Measurements from ENCODE around the gene ACKR3.

Gene ACKR3

DNA sequence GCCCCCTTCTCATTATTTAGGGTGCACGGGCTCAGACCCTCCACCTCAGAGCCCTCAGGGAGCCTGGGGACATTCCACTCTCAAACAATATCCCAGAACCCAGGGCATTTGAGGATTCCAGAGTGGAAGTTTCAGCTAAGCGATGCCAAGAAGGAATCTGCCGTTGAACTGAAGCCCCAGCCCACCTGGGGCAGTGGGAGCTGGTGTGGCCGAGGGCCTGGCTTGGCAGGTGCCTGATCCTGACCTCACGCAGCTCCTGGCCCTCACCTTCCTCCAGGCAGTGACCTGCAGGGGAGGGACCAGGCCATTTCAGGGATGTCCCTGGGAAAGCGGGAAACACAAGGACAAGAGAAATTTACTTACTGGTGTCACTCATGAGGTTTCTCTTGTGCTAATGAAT lies 58.2 kb downstream of the ACKR3 start:
- TF ChIP-seq, protein P1, sequence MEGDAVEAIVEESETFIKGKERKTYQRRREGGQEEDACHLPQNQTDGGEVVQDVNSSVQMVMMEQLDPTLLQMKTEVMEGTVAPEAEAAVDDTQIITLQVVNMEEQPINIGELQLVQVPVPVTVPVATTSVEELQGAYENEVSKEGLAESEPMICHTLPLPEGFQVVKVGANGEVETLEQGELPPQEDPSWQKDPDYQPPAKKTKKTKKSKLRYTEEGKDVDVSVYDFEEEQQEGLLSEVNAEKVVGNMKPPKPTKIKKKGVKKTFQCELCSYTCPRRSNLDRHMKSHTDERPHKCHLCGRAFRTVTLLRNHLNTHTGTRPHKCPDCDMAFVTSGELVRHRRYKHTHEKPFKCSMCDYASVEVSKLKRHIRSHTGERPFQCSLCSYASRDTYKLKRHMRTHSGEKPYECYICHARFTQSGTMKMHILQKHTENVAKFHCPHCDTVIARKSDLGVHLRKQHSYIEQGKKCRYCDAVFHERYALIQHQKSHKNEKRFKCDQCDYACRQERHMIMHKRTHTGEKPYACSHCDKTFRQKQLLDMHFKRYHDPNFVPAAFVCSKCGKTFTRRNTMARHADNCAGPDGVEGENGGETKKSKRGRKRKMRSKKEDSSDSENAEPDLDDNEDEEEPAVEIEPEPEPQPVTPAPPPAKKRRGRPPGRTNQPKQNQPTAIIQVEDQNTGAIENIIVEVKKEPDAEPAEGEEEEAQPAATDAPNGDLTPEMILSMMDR (conservative IDR thresholded peaks at IDR 0.05): no peak
- H3K27ac ChIP-seq: no peak overlapping the region

DNA sequence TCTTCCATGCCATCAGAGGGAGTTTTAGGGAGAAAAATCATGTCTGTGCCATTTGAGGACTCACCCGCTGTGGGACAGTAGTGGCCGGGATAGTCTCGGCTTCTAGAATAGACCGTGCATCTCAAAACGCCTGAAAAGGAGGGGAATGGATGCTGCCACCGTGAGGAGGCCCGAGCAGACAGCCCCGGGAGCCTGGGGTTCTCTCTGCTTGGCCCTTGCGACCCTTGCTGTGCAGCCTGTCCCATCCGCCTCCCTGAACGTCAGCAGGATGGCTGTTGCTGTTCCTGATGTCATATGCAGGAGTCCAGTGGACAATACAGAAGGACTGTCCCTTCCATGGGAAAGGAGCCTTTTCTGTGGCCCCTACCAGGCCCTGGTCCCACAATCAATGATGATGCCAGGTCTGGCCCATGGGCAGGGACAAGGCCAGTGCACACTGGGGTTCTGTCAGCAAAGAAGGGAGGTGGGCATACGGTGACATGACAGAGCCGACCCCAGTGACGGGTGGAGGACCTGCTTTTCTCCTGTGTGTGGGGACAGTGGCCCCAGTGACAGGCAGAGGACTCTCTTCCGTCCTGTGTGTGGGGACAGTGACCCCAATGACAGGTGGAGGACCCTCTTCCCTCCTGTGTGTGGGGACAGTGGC lies 58.8 kb downstream of the ACKR3 start:
- H3K27ac ChIP-seq: no peak overlapping the region
- TF ChIP-seq, protein P1 (conservative IDR thresholded peaks at IDR 0.05): no peak

DNA sequence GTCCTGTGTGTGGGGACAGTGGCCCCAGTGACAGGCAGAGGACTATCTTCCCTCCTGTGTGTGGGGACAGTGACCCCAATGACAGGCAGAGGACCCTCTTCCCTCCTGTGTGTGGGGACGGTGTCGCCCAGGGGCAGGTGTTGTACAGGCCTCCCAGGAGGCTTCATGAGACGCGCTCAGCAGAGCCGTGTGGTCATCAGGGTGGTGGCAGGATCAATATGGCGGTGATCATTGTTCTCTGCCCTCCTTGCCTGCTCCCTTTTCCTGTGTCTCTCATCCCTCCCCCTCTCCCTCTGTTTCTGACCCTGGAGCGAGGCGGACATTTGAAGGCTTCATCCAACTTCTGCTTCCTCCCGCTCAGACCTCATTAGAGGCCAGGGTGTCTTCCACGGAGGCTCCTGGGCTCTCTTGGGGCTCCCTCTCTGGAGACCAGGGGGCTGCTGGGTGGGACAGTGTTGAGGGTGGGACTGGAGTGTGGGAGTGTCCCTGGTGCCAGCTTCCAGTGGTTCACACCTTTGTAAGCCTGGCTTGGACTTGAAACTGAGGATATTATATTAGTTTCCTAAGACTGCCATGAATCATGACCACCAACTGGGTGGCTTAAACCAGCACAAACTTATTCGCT lies 59.5 kb downstream of the ACKR3 start:
- no peak overlapping the region for H3K27ac ChIP-seq
- TF ChIP-seq, protein P1 (conservative IDR thresholded peaks at IDR 0.05): no peak

DNA sequence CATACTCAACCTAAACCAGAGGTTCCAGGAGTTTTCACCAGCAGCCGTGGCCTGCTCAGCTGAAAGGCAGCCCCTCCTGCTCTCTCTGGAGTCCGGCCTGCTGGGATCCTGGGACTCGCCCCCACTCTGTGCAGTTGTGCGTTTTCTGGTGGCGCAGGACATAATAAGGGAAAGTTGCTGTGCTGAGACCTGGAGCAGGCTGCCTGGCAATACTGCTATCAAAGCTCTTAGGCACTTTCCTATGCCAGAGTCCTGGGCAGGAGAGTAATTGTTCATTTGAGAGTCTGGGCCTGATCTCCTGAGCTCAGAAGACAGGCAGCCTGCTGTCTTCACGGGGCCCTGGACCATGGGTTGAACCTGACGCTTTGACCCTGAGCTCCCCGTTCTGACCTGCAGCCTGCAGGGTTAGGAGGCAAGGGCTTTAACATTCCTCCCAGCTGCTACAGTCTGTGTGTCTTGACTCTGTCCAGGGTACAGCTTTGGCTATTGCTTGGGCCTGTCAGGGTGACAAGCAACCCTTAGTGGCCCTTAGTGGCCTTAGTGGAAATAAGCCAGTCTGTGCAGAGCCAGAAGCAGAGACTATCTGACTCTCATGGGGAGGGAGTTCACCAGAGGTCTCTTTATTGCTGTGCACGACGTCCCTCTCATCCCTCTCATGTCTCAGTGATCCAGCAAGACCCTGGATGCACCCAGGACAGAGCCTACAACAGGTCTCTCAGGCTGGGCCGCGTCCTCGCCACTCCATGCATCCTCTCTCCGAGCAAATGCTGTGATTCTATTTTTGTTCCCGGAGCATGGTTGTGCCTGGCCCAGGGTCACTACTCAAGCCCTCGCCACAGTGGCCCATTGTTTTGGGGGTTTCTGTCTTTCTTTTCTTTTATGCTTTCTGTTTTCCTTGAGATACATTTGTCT lies 60.6 kb downstream of the ACKR3 start:
- TF ChIP-seq, protein P1 (conservative IDR thresholded peaks at IDR 0.05): no peak
- no peak overlapping the region for H3K27ac ChIP-seq

DNA sequence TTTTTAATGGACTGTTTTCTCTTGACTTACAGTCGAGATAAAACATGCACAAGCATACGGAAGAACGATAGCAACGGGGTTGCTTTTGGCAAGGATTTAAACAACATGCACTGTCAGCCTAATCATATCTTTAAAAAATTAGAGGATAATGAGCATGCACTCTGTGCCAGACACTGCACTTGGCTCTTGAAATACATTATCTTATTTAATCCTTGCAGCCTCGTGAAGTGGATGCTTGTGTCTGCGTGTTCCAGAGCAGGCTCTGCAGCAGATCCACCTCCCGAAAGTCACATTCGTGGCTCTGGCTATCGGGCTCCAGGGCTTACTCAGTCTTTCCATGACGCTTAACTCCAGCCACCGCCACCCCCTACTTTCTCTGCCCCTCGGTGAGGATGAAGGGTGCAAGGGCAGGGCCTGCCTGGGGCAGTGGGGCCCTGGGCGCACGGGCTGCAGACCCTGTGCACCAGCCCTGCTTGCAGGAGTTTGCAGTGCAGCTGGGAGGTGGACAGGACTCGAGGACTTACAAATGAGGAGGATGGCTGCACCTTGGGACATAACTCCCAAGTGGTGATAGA lies 61.7 kb downstream of the ACKR3 start:
- TF ChIP-seq, protein P1 (conservative IDR thresholded peaks at IDR 0.05): no peak
- H3K27ac ChIP-seq: no peak overlapping the region

DNA sequence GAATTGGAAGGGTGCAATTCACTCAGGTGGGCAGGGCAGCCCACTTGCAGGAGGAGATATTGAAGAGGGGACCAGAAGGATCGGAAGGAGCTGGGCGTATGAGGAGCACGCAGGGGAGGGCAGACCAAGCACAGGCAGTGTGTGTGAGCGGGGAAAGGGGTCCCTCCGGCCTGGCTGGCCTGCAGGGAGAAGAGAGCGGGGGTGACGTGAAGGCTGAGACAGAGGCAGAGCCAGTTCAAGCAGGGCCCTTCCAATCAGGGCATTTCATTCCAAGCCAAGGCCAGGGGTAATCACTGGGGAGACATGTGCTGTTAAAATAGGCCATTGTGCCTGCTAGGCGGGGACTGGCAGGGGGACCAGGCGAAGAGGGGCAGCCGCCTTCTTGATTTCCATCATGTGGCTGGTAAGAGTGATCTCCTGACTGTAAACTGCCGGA lies 62.2 kb downstream of the ACKR3 start:
- no peak overlapping the region for H3K27ac ChIP-seq
- TF ChIP-seq, protein P1 (conservative IDR thresholded peaks at IDR 0.05): no peak
